ENCODE results near the gene RNH1. TPM values are rescaled to one million over a fixed set of nuclear protein-coding genes. Genes with fewer than 3 reads are reported as not detected.
A peak's percentile ranks its signal among the peaks of the same experiment; 100 is the strongest.

RNH1 gene
- total and polyA plus RNA-seq, 2 of the 8 experiments (the other 6 are each of a cell fraction or from before 2014, with no cell fraction given), result 48.7 to 49.8 TPM

- FAIRE-seq, result no peak
- Histone ChIP-seq H3K79me2 (ENCODE audit: control insufficient read depth in 1 of 2, insufficient read depth in 2 of 2, low read length in 2 of 2) (peaks cover 7 to 42% of the 10 kb centered on the region in 2 experiments), H3K9me3 (ENCODE audit: insufficient read depth in 2 of 2, low read depth in 1 of 2, low read length in 1 of 2) (no peaks in the 10 kb centered on the region), H2BK20ac (ENCODE audit: low read length) (no peak overlapping the region), H3K23ac (ENCODE audit: insufficient read length) (no peak overlapping the region), H3K27ac (ENCODE audit: low read depth, low read length) (no peak overlapping the region; the same call in 1 of the 2 replicates), H4K91ac (replicated peaks; ENCODE audit: insufficient read length, low read length) (no peak overlapping the region), H2BK12ac (ENCODE audit: low read depth, low read length) (no peak overlapping the region), H3K4me3 (ENCODE audit: extremely low read depth in 1 of 4, insufficient read depth in 2 of 4, low read depth in 3 of 4, low read length in 4 of 4) (no peak overlapping the region), H3K4me1 (replicated peaks in 1 of 4; ENCODE audit: control insufficient read depth in 3 of 4, insufficient read depth in 4 of 4, low read length in 3 of 4) (peaks cover 0 to 10% (median 6%) of the 10 kb centered on the region in 4 experiments; a peak in 6 of 7 replicates), H3K14ac (ENCODE audit: insufficient read length) (no peak overlapping the region), H3K4ac (replicated peaks; ENCODE audit: insufficient read length, low read depth, low read length) (no peak overlapping the region), H2BK15ac (ENCODE audit: low read length) (no peak overlapping the region), H4K5ac (ENCODE audit: insufficient read length, low read depth, low read length) (no peak overlapping the region), H2AFZ (ENCODE audit: low read length) (no peak overlapping the region), H3K18ac (ENCODE audit: extremely low read depth, low read length) (no peak overlapping the region), H3K79me1 (ENCODE audit: low read depth, low read length) (peaks cover 16% of the 10 kb centered on the region), H3K27me3 (replicated peaks in 1 of 4; ENCODE audit: control insufficient read depth in 3 of 4, extremely low read depth in 1 of 4, insufficient read depth in 3 of 4, low read length in 3 of 4) (no peaks in the 10 kb centered on the region), H2AK5ac (ENCODE audit: low read depth, low read length) (no peak overlapping the region; the same call in 1 of the 2 replicates), H4K8ac (ENCODE audit: extremely low read depth, insufficient read depth, low read length) (no peak overlapping the region), H3K4me2 (ENCODE audit: insufficient read depth in 1 of 2, low read depth in 2 of 2, low read length in 2 of 2) (no peak overlapping the region), H2BK5ac (ENCODE audit: low read depth, low read length) (peak overlapping the region; percentile 24; the same call in 1 of the 2 replicates), H3K9ac (replicated peaks in 1 of 4; ENCODE audit: extremely low read depth in 1 of 4, low read depth in 3 of 4, low read length in 3 of 4) (no peak overlapping the region), H4K20me1 (replicated peaks in 1 of 2; ENCODE audit: control insufficient read depth in 1 of 2, insufficient read depth in 2 of 2, low read length in 2 of 2) (peaks cover 0 to 9% of the 10 kb centered on the region in 2 experiments), H2BK120ac (replicated peaks; ENCODE audit: low read depth, low read length) (no peak overlapping the region), H3K23me2 (ENCODE audit: low read depth, low read length) (no peaks in the 10 kb centered on the region), H3K56ac (replicated peaks; ENCODE audit: insufficient read length, low read depth, low read length) (no peak overlapping the region), H3K36me3 (ENCODE audit: control insufficient read depth in 2 of 4, insufficient read depth in 4 of 4, low read length in 3 of 4) (peaks cover 0 to 7% (median 2%) of the 10 kb centered on the region in 4 experiments; a peak in 2 of 8 replicates)
- 88% methylated on average over 17 of the region's 22 CpGs; no CpG with 5 or more reads in 1 of the 2 experiments for WGBS, 2 experiments (ENCODE audit: extremely low coverage in 1 of 2, insufficient coverage in 1 of 2, insufficient read length in 1 of 2, insufficient replicate concordance in 2 of 2, low coverage in 1 of 2, low lambda C conversion rate in 2 of 2, missing lambda C conversion rate in 1 of 2)
- CTCF ChIA-PET (ENCODE audit: partially characterized antibody), result interaction anchor here (0.9 to 4.0 kb wide), 8 partner anchors 10 to 78 kb away, joined by 3 to 32 read pairs (median 6); partner anchors contain the start of gene PTDSS2
- DNase-seq (ENCODE audit: low read depth in 1 of 2, low spot score in 2 of 2), result no peak
- POLR2A ChIA-PET (ENCODE audit: partially characterized antibody), result interaction anchor here (0.6 to 1.9 kb wide), 6 partner anchors 18 to 37 kb away, joined by 3 to 6 read pairs (median 5); partner anchors contain the start of gene RNH1
- TF ChIP-seq ASH2L (IDR thresholded peaks at IDR 0.05; ENCODE audit: low read length) (no peak), KDM4A (IDR thresholded peaks at IDR 0.05; ENCODE audit: low read depth, low read length, severe bottlenecking) (no peak)
Observed at GRCh38 chr11:473962-474785, 32.9 kb downstream of the RNH1 start.

Measured in H1 (cell line).